Liver (tissue), 9 donors: ENCODE measurements around the gene MMD. TPM values are rescaled to one million over a fixed set of nuclear protein-coding genes. Genes with fewer than 3 reads are reported as not detected.
A peak's percentile ranks its signal among the peaks of the same experiment; 100 is the strongest.

ENCODE experiments used
- DNase-seq: peaks from one replicate; pipeline ENCODE4 v3.0.0-alpha.2; 2017; ENCODE audit warnings: low spot score
- H3K27ac ChIP-seq, 2 donors: one replicate each; pipeline ENCODE4 v1.7.0; 2013; ENCODE audit warnings: inconsistent platforms in 2 of 2, low read length in 2 of 2, control low read depth in 1 of 2, low read depth in 1 of 2, mild to moderate bottlenecking in 1 of 2
- H3K27me3 ChIP-seq, 4 donors: one replicate each; pipeline versions ENCODE4 v1.6.1 to v1.7.0; 2013; ENCODE audit warnings: low read length in 3 of 4, inconsistent platforms in 1 of 4, mild to moderate bottlenecking in 1 of 4, moderate library complexity in 1 of 4; ENCODE audit not compliant: control insufficient read depth in 4 of 4, insufficient read depth in 4 of 4
- H3K36me3 ChIP-seq, 4 donors: one replicate each; pipeline versions ENCODE4 v1.6.1 to v1.7.0; 2013; ENCODE audit warnings: low read length in 3 of 4, mild to moderate bottlenecking in 3 of 4, low read depth in 1 of 4, moderate library complexity in 1 of 4; ENCODE audit not compliant: control insufficient read depth in 4 of 4, insufficient read depth in 3 of 4
- H3K4me1 ChIP-seq, 4 donors: one replicate each; pipeline versions ENCODE4 v1.6.1 to v1.7.0; 2013; ENCODE audit warnings: low read length in 3 of 4, mild to moderate bottlenecking in 3 of 4, moderate library complexity in 1 of 4; ENCODE audit not compliant: control insufficient read depth in 4 of 4, insufficient read depth in 4 of 4
- H3K4me3 ChIP-seq, 3 donors: one replicate each; pipeline versions ENCODE4 v1.6.1 to v1.7.0; 2013; ENCODE audit warnings: low read length in 3 of 3, control low read depth in 1 of 3, low read depth in 1 of 3, mild to moderate bottlenecking in 1 of 3
- H3K9ac ChIP-seq, 2 donors: one replicate each; pipeline ENCODE4 v1.7.0; 2013; ENCODE audit warnings: low read length in 2 of 2, mild to moderate bottlenecking in 2 of 2, moderate library complexity in 2 of 2, control low read depth in 1 of 2, low read depth in 1 of 2
- H3K9me3 ChIP-seq, 4 donors: one replicate each; pipeline versions ENCODE4 v1.6.1 to v1.7.0; 2013; ENCODE audit warnings: low read length in 3 of 4; ENCODE audit not compliant: control insufficient read depth in 4 of 4
- ATF3 ChIP-seq: IDR thresholded peaks from 2 replicates; pipeline ENCODE4 v1.6.1; 2016; ENCODE audit warnings: antibody characterized with exemption
- CTCF ChIP-seq: fragments of 150-350 bp; IDR thresholded peaks from 2 replicates; pipeline ENCODE4 v1.5.1; 2017; ENCODE audit warnings: improper control_type of control experiment, low read depth, low read length; ENCODE audit not compliant: missing input control
- EGR1 ChIP-seq, 2 donors: IDR thresholded peaks; 2 replicates each; pipeline ENCODE4 v1.6.1; 2016 to 2018; ENCODE audit warnings: antibody characterized with exemption in 2 of 2, low read depth in 2 of 2
- FOXA1 ChIP-seq: IDR thresholded peaks from 2 replicates; pipeline ENCODE4 v1.6.1; 2016; ENCODE audit warnings: antibody characterized with exemption
- FOXA2 ChIP-seq: IDR thresholded peaks from 2 replicates; pipeline ENCODE4 v1.6.1; 2016; ENCODE audit warnings: antibody characterized with exemption
- GABPA ChIP-seq, 2 donors: IDR thresholded peaks in 1 of 2; conservative IDR thresholded peaks in 1 of 2; 2 replicates each; pipeline ENCODE4 v1.6.1; 2016; ENCODE audit warnings: antibody characterized with exemption in 2 of 2, mild to moderate bottlenecking in 1 of 2, moderate library complexity in 1 of 2
- HNF4A ChIP-seq, 2 donors: conservative IDR thresholded peaks; 2 replicates each; pipeline ENCODE4 v1.6.1; 2016; ENCODE audit warnings: antibody characterized with exemption in 2 of 2, mild to moderate bottlenecking in 2 of 2
- HNF4G ChIP-seq: IDR thresholded peaks from 2 replicates; pipeline ENCODE4 v1.6.1; 2016; ENCODE audit warnings: antibody characterized with exemption
- JUND ChIP-seq, 2 donors: IDR thresholded peaks; 2 replicates each; pipeline ENCODE4 v1.6.1; 2016; ENCODE audit warnings: antibody characterized with exemption in 2 of 2
- MAX ChIP-seq: IDR thresholded peaks from 2 replicates; pipeline ENCODE4 v1.6.1; 2016; ENCODE audit warnings: antibody characterized with exemption
- NR2F2 ChIP-seq: IDR thresholded peaks from 2 replicates; pipeline ENCODE4 v1.6.1; 2016; ENCODE audit warnings: antibody characterized with exemption
- RAD21 ChIP-seq, 2 donors: IDR thresholded peaks; 2 replicates each; pipeline ENCODE4 v1.6.1; 2016; ENCODE audit warnings: antibody characterized with exemption in 2 of 2, mild to moderate bottlenecking in 2 of 2
- RXRA ChIP-seq, 2 donors: IDR thresholded peaks; 2 replicates each; pipeline ENCODE4 v1.6.1; 2017 to 2018; ENCODE audit warnings: antibody characterized with exemption in 2 of 2, mild to moderate bottlenecking in 1 of 2
- SP1 ChIP-seq: IDR thresholded peaks from 2 replicates; pipeline ENCODE4 v1.6.1; 2018; ENCODE audit warnings: antibody characterized with exemption, mild to moderate bottlenecking
- TAF1 ChIP-seq: conservative IDR thresholded peaks from 2 replicates; pipeline ENCODE4 v1.6.1; 2016; ENCODE audit warnings: antibody characterized with exemption, mild to moderate bottlenecking
- YY1 ChIP-seq: IDR thresholded peaks from 2 replicates; pipeline ENCODE4 v1.6.1; 2016; ENCODE audit warnings: antibody characterized with exemption, mild to moderate bottlenecking
- WGBS: extraction: QIAGEN DNeasy Blood & Tissue Kit; methylation state at CpG from one replicate; pipeline ENCODE4 v1.1.7; 2013; 5-methylcytosine and 5-hydroxymethylcytosine counted together
- polyA plus RNA-seq, 2 donors: library from polyadenylated mRNA; stranded (reverse) in 1 of 2; unstranded in 1 of 2; fragments of 200-250 nt in 1 of 2; fragments of >200 nt in 1 of 2; fragmentation: Nextera tagmentation in 1 of 2; extraction: Ambion mirVana in 1 of 2; gene quantifications; one replicate each; pipeline versions ENCODE4 v1.2.1 to v1.2.3, GENCODE V29; 2013 to 2015
- total RNA-seq, 2 donors: library from RNA; depleted of rRNA; stranded (reverse); fragments of >200 nt; gene quantifications; one replicate each; pipeline ENCODE4 v1.2.3, GENCODE V29; 2014
- TF ChIP-seq, protein P1 (sequence below): IDR thresholded peaks from 2 replicates; pipeline ENCODE4 v1.6.1; 2016; ENCODE audit warnings: antibody characterized with exemption
- TF ChIP-seq, protein P2 (sequence below): IDR thresholded peaks from 2 replicates; pipeline ENCODE4 v1.6.1; 2016; ENCODE audit warnings: antibody characterized with exemption, mild to moderate bottlenecking
- donor health status: healthy.
- donor health status: healthy.
- donor health status: healthy.
- donor health status: healthy.
- donor health status: healthy.

The MMD gene
- total and polyA plus RNA-seq, 4 donors = 4.9 to 18.7 (median 11.4) TPM

GRCh38 chr17:55448681-55449080, 27.0 kb upstream of the MMD start:
- DNase-seq = no peak
- WGBS = 56% methylated on average over 4 of the region's 4 CpGs
- no peaks in the 10 kb centered on the region for H3K27me3 ChIP-seq
- no peak overlapping the region for H3K27ac ChIP-seq
- no peak for TF ChIP-seq ATF3
- TF ChIP-seq NR2F2 = no peak
- TF ChIP-seq, protein P1, sequence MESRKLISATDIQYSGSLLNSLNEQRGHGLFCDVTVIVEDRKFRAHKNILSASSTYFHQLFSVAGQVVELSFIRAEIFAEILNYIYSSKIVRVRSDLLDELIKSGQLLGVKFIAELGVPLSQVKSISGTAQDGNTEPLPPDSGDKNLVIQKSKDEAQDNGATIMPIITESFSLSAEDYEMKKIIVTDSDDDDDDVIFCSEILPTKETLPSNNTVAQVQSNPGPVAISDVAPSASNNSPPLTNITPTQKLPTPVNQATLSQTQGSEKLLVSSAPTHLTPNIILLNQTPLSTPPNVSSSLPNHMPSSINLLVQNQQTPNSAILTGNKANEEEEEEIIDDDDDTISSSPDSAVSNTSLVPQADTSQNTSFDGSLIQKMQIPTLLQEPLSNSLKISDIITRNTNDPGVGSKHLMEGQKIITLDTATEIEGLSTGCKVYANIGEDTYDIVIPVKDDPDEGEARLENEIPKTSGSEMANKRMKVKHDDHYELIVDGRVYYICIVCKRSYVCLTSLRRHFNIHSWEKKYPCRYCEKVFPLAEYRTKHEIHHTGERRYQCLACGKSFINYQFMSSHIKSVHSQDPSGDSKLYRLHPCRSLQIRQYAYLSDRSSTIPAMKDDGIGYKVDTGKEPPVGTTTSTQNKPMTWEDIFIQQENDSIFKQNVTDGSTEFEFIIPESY = no peak
- no peak for TF ChIP-seq HNF4G
- TF ChIP-seq SP1 = no peak
- TF ChIP-seq HNF4A (conservative IDR thresholded peaks at IDR 0.05) = peak; percentile 11 to 34
- TF ChIP-seq FOXA1 = no peak
- TF ChIP-seq EGR1 (IDR thresholded peaks at IDR 0.05; ENCODE audit: low read depth in 2 of 2) = no peak
- TF ChIP-seq RXRA (IDR thresholded peaks at IDR 0.05) = peak in 1 of 2 donors; percentile 15
- TF ChIP-seq RAD21 (IDR thresholded peaks at IDR 0.05) = no peak
- TF ChIP-seq MAX = no peak
- TF ChIP-seq GABPA (IDR thresholded peaks at IDR 0.05 in 1 of 2, conservative IDR thresholded peaks at IDR 0.05 in 1 of 2) = no peak
- no peaks in the 10 kb centered on the region for H3K36me3 ChIP-seq
- H3K4me1 ChIP-seq = peaks cover 11 to 34% (median 22%) of the 10 kb centered on the region in 4 donors
- no peak overlapping the region for H3K9ac ChIP-seq
- H3K4me3 ChIP-seq = no peak overlapping the region
- no peaks in the 10 kb centered on the region for H3K9me3 ChIP-seq

GRCh38 chr17:55446581-55447205, 25.1 kb upstream of the MMD start:
- peak overlapping the region; percentile 88 to 92 for H3K27ac ChIP-seq

More at GRCh38 chr17:55446581-55447205, 25.1 kb upstream of the MMD start:
- no peaks in the 10 kb centered on the region for H3K27me3 ChIP-seq
- no peaks in the 10 kb centered on the region for H3K9me3 ChIP-seq
- no peak overlapping the region for H3K4me3 ChIP-seq
- peak; percentile 72 for TF ChIP-seq HNF4G
- TF ChIP-seq MAX = peak; percentile 61
- TF ChIP-seq JUND (IDR thresholded peaks at IDR 0.05) = peak; percentile 90 to 91
- TF ChIP-seq CTCF = no peak
- TF ChIP-seq FOXA1 = peak; percentile 92
- TF ChIP-seq SP1 = peak; percentile 99
- peak; percentile 64 for TF ChIP-seq NR2F2
- TF ChIP-seq YY1 = peak; percentile 88
- peak; percentile 32 for TF ChIP-seq TAF1
- peak; percentile 94 to 96 for TF ChIP-seq RXRA (IDR thresholded peaks at IDR 0.05)
- peak; percentile 88 to 91 for TF ChIP-seq HNF4A (conservative IDR thresholded peaks at IDR 0.05)
- peak; percentile 80 to 98 for TF ChIP-seq EGR1 (IDR thresholded peaks at IDR 0.05; ENCODE audit: low read depth in 2 of 2)
- TF ChIP-seq, protein P1 = peak; percentile 92
- peak; percentile 80 for TF ChIP-seq ATF3
- TF ChIP-seq GABPA (IDR thresholded peaks at IDR 0.05 in 1 of 2, conservative IDR thresholded peaks at IDR 0.05 in 1 of 2) = peak; percentile 21 to 54
- peak; percentile 97 for TF ChIP-seq FOXA2
- peak; percentile 51 to 52 for TF ChIP-seq RAD21 (IDR thresholded peaks at IDR 0.05)
- TF ChIP-seq, protein P2, sequence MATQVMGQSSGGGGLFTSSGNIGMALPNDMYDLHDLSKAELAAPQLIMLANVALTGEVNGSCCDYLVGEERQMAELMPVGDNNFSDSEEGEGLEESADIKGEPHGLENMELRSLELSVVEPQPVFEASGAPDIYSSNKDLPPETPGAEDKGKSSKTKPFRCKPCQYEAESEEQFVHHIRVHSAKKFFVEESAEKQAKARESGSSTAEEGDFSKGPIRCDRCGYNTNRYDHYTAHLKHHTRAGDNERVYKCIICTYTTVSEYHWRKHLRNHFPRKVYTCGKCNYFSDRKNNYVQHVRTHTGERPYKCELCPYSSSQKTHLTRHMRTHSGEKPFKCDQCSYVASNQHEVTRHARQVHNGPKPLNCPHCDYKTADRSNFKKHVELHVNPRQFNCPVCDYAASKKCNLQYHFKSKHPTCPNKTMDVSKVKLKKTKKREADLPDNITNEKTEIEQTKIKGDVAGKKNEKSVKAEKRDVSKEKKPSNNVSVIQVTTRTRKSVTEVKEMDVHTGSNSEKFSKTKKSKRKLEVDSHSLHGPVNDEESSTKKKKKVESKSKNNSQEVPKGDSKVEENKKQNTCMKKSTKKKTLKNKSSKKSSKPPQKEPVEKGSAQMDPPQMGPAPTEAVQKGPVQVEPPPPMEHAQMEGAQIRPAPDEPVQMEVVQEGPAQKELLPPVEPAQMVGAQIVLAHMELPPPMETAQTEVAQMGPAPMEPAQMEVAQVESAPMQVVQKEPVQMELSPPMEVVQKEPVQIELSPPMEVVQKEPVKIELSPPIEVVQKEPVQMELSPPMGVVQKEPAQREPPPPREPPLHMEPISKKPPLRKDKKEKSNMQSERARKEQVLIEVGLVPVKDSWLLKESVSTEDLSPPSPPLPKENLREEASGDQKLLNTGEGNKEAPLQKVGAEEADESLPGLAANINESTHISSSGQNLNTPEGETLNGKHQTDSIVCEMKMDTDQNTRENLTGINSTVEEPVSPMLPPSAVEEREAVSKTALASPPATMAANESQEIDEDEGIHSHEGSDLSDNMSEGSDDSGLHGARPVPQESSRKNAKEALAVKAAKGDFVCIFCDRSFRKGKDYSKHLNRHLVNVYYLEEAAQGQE = peak; percentile 82
- WGBS = 28% methylated on average over 4 of the region's 4 CpGs
- peaks cover 5 to 25% (median 17%) of the 10 kb centered on the region in 4 donors for H3K4me1 ChIP-seq
- no peaks in the 10 kb centered on the region for H3K36me3 ChIP-seq
- H3K9ac ChIP-seq = peak overlapping the region in 1 of 2 donors; percentile 89
- no peak for DNase-seq
